ENCODE results near the gene SUPT5H. TPM values are rescaled to one million over a fixed set of nuclear protein-coding genes. Genes with fewer than 3 reads are reported as not detected.

The SUPT5H gene
- total RNA-seq, 1 donor from 2014 or later: 29.9 TPM

GRCh38 chr19:39496063-39496462 is 50.7 kb downstream of the SUPT5H start:
- DNase-seq (ENCODE audit: low read depth in 2 of 2): no peak

- no peak for DNase-seq (ENCODE audit: low read depth in 2 of 2)
Observed at GRCh38 chr19:39497701-39497995, 52.3 kb downstream of the SUPT5H start.

DNA sequence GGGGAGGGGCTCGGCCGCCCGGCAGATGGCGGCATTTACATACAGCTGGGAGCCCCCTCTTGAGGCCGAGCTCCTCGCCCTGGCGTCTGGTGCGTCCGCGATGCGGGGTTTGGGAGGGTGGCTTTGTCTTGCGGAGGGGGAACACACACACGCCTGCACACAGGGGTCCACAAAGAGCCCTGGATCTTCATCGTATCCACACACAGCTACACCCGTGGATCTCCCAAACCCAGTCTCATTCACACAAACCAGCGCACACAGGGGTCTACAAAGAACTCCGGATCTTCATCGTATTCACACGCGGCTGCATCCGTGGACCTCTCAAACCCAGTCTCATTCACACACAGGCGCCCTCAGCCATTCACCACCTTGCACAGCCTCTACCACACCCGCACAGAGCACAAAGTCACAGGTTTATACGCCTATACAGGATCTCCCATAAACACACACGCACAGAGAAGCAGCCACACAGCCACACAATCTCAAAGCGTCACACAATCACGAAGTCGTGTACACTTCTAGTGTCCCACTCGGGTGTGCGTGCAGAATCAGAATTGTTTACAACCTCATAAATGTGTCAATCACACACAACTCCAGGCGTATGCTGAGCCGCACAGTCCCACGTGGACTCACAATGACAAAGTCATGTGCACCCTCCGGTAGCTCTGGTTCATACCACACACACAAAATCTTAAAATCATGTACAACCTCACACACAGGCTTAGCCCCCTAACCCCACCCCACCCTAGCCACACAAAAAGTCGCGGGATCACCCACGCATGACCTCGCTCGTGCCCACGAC is 52.8 kb downstream of the SUPT5H start:
- peak in 1 of 2 donors; percentile 60 for DNase-seq (ENCODE audit: low read depth in 2 of 2)

GRCh38 chr19:39498798-39499642 is 53.6 kb downstream of the SUPT5H start, which contains the start of gene DLL3:
TSS of gene DLL3 (plus strand) at chr19:39498947. CDS start at chr19:39498975, 28 bp downstream.
- DNase-seq (ENCODE audit: low read depth in 2 of 2): no peak

DNA sequence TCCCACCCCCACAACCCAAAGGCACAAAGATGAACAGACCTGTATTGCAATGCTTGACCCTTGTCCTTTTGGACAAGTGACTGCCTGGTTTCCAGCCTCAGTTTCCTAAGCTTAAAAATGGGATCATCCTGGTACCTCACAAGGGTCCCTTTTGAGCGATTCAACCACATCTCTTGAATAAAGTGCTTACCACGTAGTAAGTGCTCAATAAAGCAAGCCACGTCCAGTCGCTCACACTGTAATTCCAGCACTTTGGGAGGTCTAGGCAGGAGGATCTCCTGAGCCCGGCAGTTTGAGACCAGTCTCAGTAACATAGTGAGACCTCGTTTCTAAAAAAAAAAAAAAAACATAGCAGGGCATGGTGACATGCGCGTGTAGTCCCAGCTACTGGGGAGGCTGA is 54.5 kb downstream of the SUPT5H start:
- DNase-seq (ENCODE audit: low read depth in 2 of 2): no peak

DNA sequence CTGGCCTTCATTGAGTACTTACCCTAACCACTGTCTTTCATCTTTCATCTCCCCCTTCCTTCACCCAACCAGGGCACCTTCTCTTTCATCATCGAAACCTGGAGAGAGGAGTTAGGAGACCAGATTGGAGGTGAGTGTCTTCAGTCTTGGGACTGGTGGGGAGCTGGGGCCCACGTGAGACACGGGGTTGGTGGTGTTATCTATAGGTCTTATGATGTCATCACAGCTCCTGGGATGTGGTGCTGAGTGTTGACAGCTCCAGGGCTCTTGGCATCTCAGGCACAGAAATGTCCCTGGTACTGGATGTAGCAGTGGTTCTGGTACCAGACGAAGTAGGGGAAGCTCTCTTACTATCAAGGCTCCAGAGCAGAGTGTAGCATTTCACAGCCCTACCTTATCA is 55.2 kb downstream of the SUPT5H start:
- DNase-seq (ENCODE audit: low read depth in 2 of 2): no peak

DNA sequence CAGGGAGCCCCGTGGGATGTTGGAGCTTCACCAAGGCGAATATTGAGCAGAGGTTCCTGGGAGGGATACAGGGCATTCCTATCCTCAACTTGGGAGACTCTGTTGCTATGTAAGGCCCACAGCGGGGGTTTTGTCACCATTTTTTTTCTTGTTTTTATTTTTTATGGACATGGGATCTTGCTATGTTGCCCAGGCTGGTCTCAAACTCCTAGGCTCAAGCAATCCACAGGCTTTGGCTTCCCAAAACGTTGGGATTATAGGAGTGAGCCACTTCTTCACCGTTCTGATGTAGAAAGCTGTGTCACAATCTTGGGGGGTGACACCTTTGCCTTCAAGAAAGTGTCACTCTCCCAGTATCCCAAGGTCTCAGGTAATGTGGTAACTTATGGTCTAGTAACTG is 56.0 kb downstream of the SUPT5H start:
- DNase-seq (ENCODE audit: low read depth in 2 of 2): no peak

DNA sequence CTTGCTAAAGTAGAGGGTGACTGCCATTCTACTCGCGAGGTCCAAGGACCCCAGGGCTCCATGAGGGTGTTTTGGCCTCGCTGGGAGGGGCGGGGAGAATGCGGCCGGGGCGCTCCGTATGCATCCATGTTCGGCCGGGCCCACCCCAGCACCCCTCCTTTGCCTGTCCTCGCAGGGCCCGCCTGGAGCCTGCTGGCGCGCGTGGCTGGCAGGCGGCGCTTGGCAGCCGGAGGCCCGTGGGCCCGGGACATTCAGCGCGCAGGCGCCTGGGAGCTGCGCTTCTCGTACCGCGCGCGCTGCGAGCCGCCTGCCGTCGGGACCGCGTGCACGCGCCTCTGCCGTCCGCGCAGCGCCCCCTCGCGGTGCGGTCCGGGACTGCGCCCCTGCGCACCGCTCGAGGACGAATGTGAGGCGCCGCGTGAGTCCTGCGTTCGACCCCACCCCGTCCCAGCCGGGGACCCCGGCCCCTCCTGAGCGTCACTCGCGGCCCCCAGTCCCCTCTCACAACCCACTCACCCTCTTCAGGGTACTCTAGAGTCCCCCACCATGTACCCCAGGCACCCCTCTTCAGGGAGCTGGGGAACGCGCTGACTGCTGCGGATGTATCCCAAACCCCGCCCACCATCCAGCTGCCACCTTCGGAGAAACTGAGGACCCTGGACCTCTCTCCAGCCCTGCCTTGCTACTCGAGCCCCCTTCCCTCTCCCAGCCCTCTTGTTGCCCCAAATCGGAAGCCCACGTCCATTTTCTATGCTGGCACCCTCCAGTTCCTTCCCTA is 57.4 kb downstream of the SUPT5H start:
- peak; percentile 54 to 83 for DNase-seq (ENCODE audit: low read depth in 2 of 2)

GRCh38 chr19:39506598-39506943 is 61.2 kb downstream of the SUPT5H start:
- DNase-seq (ENCODE audit: low read depth in 2 of 2): no peak

- DNase-seq (ENCODE audit: low read depth in 2 of 2): peak; percentile 37 to 82
Observed at GRCh38 chr19:39506944-39507714, 61.7 kb downstream of the SUPT5H start.

GRCh38 chr19:39507715-39508364 is 62.5 kb downstream of the SUPT5H start:
- DNase-seq (ENCODE audit: low read depth in 2 of 2): no peak

GRCh38 chr19:39508629-39509028 is 63.2 kb downstream of the SUPT5H start:
- DNase-seq (ENCODE audit: low read depth in 2 of 2): no peak

DNA sequence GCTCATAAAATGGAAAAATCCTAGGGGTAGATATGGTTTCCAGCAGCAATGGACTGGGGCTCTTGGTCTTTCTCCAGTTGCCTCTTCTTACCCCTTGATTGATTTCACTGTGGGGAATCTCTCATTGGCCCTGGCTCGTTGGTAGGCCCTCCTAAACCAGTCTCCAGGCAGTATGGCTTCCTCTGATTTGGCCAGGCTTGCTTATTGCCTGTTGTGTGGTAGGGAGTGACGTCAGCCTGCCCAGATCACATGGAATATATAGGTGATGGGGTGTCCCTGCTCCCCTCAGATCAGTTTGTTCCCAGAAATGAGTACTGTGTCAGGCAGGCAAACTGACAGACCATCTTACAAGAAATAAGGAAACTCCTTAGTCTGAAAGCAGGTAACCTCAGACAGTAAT is 63.9 kb downstream of the SUPT5H start:
- no peak for DNase-seq (ENCODE audit: low read depth in 2 of 2)

DNA sequence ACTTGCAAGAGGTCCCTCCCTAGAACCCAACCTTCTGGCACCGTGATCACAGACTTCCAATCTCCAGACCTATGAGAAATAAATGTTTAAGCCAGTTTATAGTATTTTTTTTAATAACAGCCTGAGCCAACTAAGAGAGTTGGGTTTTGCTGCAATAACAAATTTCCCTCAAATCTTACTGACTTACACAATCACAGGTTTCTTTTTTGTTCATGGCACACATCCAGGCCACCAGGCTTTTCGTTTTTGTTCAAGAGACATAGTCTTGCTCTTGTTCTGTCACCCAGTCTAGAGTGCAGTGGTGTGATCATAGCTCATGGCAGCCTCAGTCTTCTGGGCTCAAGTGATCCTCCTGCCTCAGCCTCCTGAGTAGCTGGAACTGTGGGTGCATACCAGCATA is 67.6 kb downstream of the SUPT5H start:
- no peak for DNase-seq (ENCODE audit: low read depth in 2 of 2)

- no peak for DNase-seq (ENCODE audit: low read depth in 2 of 2)
Observed at GRCh38 chr19:39514840-39515550, 69.6 kb downstream of the SUPT5H start, which contains the start of gene SELENOV. TSS of gene SELENOV (plus strand) at chr19:39515139. CDS start at chr19:39515213, 74 bp downstream.

GRCh38 chr19:39515551-39516191 is 70.3 kb downstream of the SUPT5H start:
- no peak for DNase-seq (ENCODE audit: low read depth in 2 of 2)

DNA sequence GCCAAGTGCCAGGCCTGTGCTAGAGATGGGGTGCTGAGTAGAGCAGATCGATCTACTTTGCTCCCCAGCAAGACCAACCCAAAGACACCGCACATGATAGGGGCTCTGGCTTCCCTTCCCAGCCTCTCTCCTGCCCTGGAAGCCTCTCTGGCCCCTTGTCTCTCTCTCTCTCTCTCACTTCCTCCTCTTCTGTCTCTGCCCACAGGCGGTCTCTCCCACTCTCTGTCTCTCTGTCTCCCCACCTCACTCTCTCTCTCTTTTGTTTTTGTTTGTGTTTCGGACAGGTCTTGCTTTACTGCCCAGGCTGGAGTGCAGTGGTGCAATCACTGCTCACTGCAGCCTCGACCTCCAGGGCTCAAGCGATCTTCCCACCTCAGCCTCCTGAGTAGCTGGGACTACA is 70.9 kb downstream of the SUPT5H start:
- DNase-seq (ENCODE audit: low read depth in 2 of 2): no peak

GRCh38 chr19:39517432-39517831 is 72.0 kb downstream of the SUPT5H start:
- no peak for DNase-seq (ENCODE audit: low read depth in 2 of 2)

GRCh38 chr19:39518458-39518857 is 73.1 kb downstream of the SUPT5H start:
- DNase-seq (ENCODE audit: low read depth in 2 of 2): no peak

- DNase-seq (ENCODE audit: low read depth in 2 of 2): no peak
Observed at GRCh38 chr19:39518975-39519374, 73.6 kb downstream of the SUPT5H start.
